ENCODE measurements around the gene RFC2.
"Not testable (repeated sequence)": the region's sequence is repeated elsewhere in the genome, so short reads cannot be mapped to it uniquely, and the experiment has no call there.

DNA sequence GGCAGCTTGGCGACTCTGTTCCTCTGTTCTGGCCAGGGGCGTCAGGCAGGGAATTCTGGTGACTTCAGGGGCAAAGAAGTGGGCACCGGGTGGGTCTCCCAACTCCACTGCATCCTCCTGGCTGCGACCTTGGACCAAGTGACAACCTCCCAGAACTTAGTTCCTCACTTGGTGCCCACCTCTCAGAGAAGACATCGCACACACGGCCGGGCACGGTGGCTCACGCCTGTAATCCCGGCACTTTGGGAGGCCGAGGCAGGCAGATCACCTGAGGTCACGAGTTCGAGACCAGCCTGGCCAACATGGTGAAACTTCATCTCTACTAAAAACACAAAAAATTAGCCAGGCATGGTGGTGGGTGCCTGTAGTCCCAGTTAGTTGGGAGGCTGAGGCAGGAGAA, 29.3 kb downstream of the RFC2 start:
- TF ChIP-seq, protein P1, sequence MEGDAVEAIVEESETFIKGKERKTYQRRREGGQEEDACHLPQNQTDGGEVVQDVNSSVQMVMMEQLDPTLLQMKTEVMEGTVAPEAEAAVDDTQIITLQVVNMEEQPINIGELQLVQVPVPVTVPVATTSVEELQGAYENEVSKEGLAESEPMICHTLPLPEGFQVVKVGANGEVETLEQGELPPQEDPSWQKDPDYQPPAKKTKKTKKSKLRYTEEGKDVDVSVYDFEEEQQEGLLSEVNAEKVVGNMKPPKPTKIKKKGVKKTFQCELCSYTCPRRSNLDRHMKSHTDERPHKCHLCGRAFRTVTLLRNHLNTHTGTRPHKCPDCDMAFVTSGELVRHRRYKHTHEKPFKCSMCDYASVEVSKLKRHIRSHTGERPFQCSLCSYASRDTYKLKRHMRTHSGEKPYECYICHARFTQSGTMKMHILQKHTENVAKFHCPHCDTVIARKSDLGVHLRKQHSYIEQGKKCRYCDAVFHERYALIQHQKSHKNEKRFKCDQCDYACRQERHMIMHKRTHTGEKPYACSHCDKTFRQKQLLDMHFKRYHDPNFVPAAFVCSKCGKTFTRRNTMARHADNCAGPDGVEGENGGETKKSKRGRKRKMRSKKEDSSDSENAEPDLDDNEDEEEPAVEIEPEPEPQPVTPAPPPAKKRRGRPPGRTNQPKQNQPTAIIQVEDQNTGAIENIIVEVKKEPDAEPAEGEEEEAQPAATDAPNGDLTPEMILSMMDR (IDR thresholded peaks at IDR 0.05): not testable (repeated sequence)
- not testable (repeated sequence) for TF ChIP-seq POLR2A (IDR thresholded peaks at IDR 0.05)
